ENCODE measurements around the gene TXNDC11. TPM values are rescaled to one million over a fixed set of nuclear protein-coding genes. Genes with fewer than 3 reads are reported as not detected.

Gene TXNDC11
- total and polyA plus RNA-seq, 2 experiments from 2014 or later = 6.8 to 12.0 TPM

DNA sequence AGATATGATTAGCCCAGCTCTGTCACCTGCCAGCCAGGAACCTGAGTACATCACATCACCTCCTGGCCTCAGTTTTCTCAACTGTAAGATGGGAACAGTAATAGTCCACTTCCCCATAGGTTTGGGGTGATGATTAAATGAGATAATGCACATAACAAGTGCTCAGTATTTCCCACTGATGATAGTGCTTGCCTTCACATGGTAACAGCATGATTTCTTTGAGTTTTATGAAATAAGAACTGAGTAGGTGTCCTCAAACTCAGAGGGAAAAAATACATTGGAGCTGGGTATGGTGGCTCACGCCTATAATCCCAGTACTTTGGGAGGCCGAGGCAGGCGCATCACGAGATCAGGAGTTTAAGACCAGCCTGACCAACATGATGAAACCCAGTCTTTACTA lies 104.5 kb downstream of the TXNDC11 start:
- Histone ChIP-seq H3K9me2 (ENCODE audit: insufficient read depth) (no peaks in the 10 kb centered on the region), H3K27ac (ENCODE audit: low read depth) (no peak overlapping the region), H4K20me1 (replicated peaks; ENCODE audit: insufficient read depth) (no peaks in the 10 kb centered on the region), H3K79me2 (replicated peaks; ENCODE audit: insufficient read depth) (no peaks in the 10 kb centered on the region), H3K4me3 (no peak overlapping the region), H3K36me3 (ENCODE audit: insufficient read depth) (no peaks in the 10 kb centered on the region), H3K4me2 (no peak overlapping the region), H3K27me3 (ENCODE audit: insufficient read depth) (no peaks in the 10 kb centered on the region), H3K4me1 (ENCODE audit: insufficient read depth) (peaks cover 6% of the 10 kb centered on the region; the same call in 1 of the 2 replicates), H2AFZ (no peak overlapping the region), H3F3A (replicated peaks; ENCODE audit: low read depth) (peaks cover 19% of the 10 kb centered on the region; the same call in 1 of the 2 replicates)
- Mint-ChIP-seq H3K4me3 (no peak overlapping the region), H3K27me3 (ENCODE audit: insufficient read depth, low read depth, poor library complexity) (peaks cover 10% of the 10 kb centered on the region), H3K4me1 (peaks cover 38% of the 10 kb centered on the region), H3K36me3 (ENCODE audit: low read depth) (no peaks in the 10 kb centered on the region), H3K27ac (no peak overlapping the region), H3K9me3 (no peaks in the 10 kb centered on the region; the same call in 2 of the 3 replicates)
- ATAC-seq (no peak), DNase-seq (ENCODE audit: low spot score) (no peak)
- TF ChIP-seq, protein P1, sequence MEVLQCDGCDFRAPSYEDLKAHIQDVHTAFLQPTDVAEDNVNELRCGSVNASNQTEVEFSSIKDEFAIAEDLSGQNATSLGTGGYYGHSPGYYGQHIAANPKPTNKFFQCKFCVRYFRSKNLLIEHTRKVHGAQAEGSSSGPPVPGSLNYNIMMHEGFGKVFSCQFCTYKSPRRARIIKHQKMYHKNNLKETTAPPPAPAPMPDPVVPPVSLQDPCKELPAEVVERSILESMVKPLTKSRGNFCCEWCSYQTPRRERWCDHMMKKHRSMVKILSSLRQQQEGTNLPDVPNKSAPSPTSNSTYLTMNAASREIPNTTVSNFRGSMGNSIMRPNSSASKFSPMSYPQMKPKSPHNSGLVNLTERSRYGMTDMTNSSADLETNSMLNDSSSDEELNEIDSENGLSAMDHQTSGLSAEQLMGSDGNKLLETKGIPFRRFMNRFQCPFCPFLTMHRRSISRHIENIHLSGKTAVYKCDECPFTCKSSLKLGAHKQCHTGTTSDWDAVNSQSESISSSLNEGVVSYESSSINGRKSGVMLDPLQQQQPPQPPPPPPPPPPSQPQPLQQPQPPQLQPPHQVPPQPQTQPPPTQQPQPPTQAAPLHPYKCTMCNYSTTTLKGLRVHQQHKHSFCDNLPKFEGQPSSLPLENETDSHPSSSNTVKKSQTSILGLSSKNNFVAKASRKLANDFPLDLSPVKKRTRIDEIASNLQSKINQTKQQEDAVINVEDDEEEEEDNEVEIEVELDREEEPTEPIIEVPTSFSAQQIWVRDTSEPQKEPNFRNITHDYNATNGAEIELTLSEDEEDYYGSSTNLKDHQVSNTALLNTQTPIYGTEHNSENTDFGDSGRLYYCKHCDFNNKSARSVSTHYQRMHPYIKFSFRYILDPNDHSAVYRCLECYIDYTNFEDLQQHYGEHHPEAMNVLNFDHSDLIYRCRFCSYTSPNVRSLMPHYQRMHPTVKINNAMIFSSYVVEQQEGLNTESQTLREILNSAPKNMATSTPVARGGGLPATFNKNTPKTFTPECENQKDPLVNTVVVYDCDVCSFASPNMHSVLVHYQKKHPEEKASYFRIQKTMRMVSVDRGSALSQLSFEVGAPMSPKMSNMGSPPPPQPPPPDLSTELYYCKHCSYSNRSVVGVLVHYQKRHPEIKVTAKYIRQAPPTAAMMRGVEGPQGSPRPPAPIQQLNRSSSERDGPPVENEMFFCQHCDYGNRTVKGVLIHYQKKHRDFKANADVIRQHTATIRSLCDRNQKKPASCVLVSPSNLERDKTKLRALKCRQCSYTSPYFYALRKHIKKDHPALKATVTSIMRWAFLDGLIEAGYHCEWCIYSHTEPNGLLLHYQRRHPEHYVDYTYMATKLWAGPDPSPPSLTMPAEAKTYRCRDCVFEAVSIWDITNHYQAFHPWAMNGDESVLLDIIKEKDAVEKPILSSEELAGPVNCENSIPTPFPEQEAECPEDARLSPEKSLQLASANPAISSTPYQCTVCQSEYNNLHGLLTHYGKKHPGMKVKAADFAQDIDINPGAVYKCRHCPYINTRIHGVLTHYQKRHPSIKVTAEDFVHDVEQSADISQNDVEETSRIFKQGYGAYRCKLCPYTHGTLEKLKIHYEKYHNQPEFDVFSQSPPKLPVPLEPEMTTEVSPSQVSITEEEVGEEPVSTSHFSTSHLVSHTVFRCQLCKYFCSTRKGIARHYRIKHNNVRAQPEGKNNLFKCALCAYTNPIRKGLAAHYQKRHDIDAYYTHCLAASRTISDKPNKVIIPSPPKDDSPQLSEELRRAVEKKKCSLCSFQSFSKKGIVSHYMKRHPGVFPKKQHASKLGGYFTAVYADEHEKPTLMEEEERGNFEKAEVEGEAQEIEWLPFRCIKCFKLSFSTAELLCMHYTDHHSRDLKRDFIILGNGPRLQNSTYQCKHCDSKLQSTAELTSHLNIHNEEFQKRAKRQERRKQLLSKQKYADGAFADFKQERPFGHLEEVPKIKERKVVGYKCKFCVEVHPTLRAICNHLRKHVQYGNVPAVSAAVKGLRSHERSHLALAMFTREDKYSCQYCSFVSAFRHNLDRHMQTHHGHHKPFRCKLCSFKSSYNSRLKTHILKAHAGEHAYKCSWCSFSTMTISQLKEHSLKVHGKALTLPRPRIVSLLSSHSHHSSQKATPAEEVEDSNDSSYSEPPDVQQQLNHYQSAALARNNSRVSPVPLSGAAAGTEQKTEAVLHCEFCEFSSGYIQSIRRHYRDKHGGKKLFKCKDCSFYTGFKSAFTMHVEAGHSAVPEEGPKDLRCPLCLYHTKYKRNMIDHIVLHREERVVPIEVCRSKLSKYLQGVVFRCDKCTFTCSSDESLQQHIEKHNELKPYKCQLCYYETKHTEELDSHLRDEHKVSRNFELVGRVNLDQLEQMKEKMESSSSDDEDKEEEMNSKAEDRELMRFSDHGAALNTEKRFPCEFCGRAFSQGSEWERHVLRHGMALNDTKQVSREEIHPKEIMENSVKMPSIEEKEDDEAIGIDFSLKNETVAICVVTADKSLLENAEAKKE (CRISPR knock-in tag; IDR thresholded peaks at IDR 0.05) = no peak
- no peak for TF ChIP-seq ETS1 (IDR thresholded peaks at IDR 0.05)
- TF ChIP-seq ZNF331 (CRISPR knock-in tag; IDR thresholded peaks at IDR 0.05; ENCODE audit: low read depth) = no peak
- no peak for TF ChIP-seq JUNB (IDR thresholded peaks at IDR 0.05; ENCODE audit: unreplicated experiment)
- TF ChIP-seq ZNF114 (CRISPR knock-in tag; IDR thresholded peaks at IDR 0.05) = no peak
- no peak for TF ChIP-seq NANOG (IDR thresholded peaks at IDR 0.05; ENCODE audit: borderline replicate concordance)
- no peak for TF ChIP-seq POLR2AphosphoS5 (IDR thresholded peaks at IDR 0.05; ENCODE audit: low read depth)
- TF ChIP-seq CREB1 (CRISPR knock-in tag; IDR thresholded peaks at IDR 0.05; ENCODE audit: low read depth) = no peak
- no peak for TF ChIP-seq EZH2 (IDR thresholded peaks at IDR 0.05; ENCODE audit: low read depth, unreplicated experiment)
- no peak for TF ChIP-seq EZH2phosphoT487 (IDR thresholded peaks at IDR 0.05; ENCODE audit: unreplicated experiment)
- no peak for TF ChIP-seq CTCF (conservative IDR thresholded peaks at IDR 0.05; ENCODE audit: low read depth in 2 of 2)
- TF ChIP-seq, protein P2, sequence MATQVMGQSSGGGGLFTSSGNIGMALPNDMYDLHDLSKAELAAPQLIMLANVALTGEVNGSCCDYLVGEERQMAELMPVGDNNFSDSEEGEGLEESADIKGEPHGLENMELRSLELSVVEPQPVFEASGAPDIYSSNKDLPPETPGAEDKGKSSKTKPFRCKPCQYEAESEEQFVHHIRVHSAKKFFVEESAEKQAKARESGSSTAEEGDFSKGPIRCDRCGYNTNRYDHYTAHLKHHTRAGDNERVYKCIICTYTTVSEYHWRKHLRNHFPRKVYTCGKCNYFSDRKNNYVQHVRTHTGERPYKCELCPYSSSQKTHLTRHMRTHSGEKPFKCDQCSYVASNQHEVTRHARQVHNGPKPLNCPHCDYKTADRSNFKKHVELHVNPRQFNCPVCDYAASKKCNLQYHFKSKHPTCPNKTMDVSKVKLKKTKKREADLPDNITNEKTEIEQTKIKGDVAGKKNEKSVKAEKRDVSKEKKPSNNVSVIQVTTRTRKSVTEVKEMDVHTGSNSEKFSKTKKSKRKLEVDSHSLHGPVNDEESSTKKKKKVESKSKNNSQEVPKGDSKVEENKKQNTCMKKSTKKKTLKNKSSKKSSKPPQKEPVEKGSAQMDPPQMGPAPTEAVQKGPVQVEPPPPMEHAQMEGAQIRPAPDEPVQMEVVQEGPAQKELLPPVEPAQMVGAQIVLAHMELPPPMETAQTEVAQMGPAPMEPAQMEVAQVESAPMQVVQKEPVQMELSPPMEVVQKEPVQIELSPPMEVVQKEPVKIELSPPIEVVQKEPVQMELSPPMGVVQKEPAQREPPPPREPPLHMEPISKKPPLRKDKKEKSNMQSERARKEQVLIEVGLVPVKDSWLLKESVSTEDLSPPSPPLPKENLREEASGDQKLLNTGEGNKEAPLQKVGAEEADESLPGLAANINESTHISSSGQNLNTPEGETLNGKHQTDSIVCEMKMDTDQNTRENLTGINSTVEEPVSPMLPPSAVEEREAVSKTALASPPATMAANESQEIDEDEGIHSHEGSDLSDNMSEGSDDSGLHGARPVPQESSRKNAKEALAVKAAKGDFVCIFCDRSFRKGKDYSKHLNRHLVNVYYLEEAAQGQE (IDR thresholded peaks at IDR 0.05; ENCODE audit: unreplicated experiment) = no peak
- TF ChIP-seq STAT1 (IDR thresholded peaks at IDR 0.05; ENCODE audit: unreplicated experiment) = no peak
